SU-DHL-6 (cell line): Measurements from ENCODE around the gene ARG1.

Source experiments
- EZH2phosphoT487 ChIP-seq: fragments of 200-600 bp; sonication (generic), shearing (Covaris generic); conservative IDR thresholded peaks from 2 replicates; pipeline ENCODE4 v1.6.1; 2018; ENCODE audit warnings: mild to moderate bottlenecking, antibody characterized with exemption, low read length, moderate library complexity, mixed read lengths
- TF ChIP-seq, protein P1 (sequence below): fragments of 200-600 bp; sonication (generic); IDR thresholded peaks from one replicate; pipeline ENCODE4 v1.5.1; 2017; ENCODE audit warnings: antibody characterized with exemption, mild to moderate bottlenecking, low read length, moderate library complexity; ENCODE audit not compliant: insufficient read depth, poor library complexity, severe bottlenecking

DNA sequence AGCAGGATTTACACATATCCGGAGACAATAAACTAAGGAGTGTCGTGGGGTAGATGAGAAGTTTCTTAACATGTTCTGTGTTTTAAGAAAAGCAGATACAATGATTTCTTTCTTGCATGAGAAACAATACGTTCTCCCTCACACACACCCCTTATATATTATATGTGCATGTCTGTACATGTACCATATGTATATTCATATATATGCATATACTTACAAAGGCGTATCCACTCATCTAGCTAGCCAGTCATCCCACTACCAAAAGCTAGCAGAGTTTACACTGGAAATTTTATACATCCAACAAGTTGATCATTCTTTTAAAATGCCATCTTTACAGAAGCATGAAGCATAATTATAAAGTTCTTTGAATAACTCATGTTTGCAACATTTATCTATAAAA is 14.9 kb downstream of the ARG1 start:
- TF ChIP-seq, protein P1, sequence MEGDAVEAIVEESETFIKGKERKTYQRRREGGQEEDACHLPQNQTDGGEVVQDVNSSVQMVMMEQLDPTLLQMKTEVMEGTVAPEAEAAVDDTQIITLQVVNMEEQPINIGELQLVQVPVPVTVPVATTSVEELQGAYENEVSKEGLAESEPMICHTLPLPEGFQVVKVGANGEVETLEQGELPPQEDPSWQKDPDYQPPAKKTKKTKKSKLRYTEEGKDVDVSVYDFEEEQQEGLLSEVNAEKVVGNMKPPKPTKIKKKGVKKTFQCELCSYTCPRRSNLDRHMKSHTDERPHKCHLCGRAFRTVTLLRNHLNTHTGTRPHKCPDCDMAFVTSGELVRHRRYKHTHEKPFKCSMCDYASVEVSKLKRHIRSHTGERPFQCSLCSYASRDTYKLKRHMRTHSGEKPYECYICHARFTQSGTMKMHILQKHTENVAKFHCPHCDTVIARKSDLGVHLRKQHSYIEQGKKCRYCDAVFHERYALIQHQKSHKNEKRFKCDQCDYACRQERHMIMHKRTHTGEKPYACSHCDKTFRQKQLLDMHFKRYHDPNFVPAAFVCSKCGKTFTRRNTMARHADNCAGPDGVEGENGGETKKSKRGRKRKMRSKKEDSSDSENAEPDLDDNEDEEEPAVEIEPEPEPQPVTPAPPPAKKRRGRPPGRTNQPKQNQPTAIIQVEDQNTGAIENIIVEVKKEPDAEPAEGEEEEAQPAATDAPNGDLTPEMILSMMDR, result no peak
- TF ChIP-seq EZH2phosphoT487, result no peak
